GM21717 (cell line): ENCODE data around the gene TMEM30A.
A peak's percentile ranks its signal among the peaks of the same experiment; 100 is the strongest.

Source experiments
- ATAC-seq: cut with Tn5 transposase; IDR thresholded peaks from one replicate; pipeline ENCODE4 v1.9.1; 2021; ENCODE audit warnings: mild to moderate bottlenecking, moderate library complexity; ENCODE audit not compliant: unreplicated experiment

The TMEM30A gene

GRCh38 chr6:75220357-75220756 is 64.2 kb downstream of the TMEM30A start:
- no peak for ATAC-seq

GRCh38 chr6:75219263-75219662 is 65.3 kb downstream of the TMEM30A start:
- ATAC-seq, result no peak

- no peak for ATAC-seq
Observed at GRCh38 chr6:75217193-75217592, 67.4 kb downstream of the TMEM30A start.

GRCh38 chr6:75215291-75215690 is 69.3 kb downstream of the TMEM30A start:
- ATAC-seq, result no peak

GRCh38 chr6:75213732-75214131 is 70.9 kb downstream of the TMEM30A start:
- ATAC-seq, result peak; percentile 45

GRCh38 chr6:75213112-75213511 is 71.5 kb downstream of the TMEM30A start:
- no peak for ATAC-seq

GRCh38 chr6:75211920-75212590 is 72.5 kb downstream of the TMEM30A start:
- ATAC-seq, result no peak

GRCh38 chr6:75210885-75211739 is 73.5 kb downstream of the TMEM30A start:
- ATAC-seq, result no peak

GRCh38 chr6:75209184-75209723 is 75.3 kb downstream of the TMEM30A start:
- no peak for ATAC-seq

- ATAC-seq, result peak; percentile 68
Observed at GRCh38 chr6:75208298-75209183, 76.1 kb downstream of the TMEM30A start.

- ATAC-seq, result no peak
Observed at GRCh38 chr6:75206576-75207342, 77.8 kb downstream of the TMEM30A start.

- ATAC-seq, result no peak
Observed at GRCh38 chr6:75205776-75206575, 78.6 kb downstream of the TMEM30A start, which contains the start of gene COL12A1. Gene COL12A1 (minus strand): TSS chr6:75206053. CDS start chr6:75202792, 3,261 bp downstream.

GRCh38 chr6:75204959-75205775 is 79.4 kb downstream of the TMEM30A start:
- ATAC-seq, result no peak

GRCh38 chr6:75204217-75204958 is 80.2 kb downstream of the TMEM30A start:
- ATAC-seq, result no peak

GRCh38 chr6:75203721-75204120 is 80.9 kb downstream of the TMEM30A start:
- ATAC-seq, result no peak
